ENCODE data around the gene SLX4. TPM values are rescaled to one million over a fixed set of nuclear protein-coding genes. Genes with fewer than 3 reads are reported as not detected.

SLX4 gene
- polyA plus RNA-seq, 1 of the 3 experiments (the other 2 are of a cell fraction): 2.1 TPM

DNA sequence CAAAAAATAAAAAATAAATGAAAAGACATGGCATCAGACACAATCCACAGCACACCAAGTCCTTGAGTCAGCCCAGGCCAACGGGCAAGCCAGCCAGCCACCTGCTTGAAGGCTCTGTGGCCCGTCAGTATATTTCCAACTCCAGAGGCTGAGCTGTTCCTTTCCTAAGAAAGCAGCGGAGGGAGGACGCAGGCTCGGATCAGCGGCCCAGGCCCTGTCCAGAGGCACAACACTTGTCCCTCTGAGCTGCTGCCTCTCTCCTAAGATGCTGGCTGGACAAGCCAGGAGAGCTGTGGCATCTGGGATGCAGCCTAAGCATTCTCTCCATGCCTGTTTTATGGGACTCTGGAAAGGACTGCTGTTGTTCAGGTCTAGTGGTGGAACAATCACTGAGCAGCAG, 19.4 kb downstream of the SLX4 start:
- Histone ChIP-seq H3K4me3 (ENCODE audit: low read depth in 2 of 2, low read length in 1 of 2) (no peak overlapping the region), H3K27me3 (ENCODE audit: insufficient read depth) (no peaks in the 10 kb centered on the region), H3K4me2 (no peak overlapping the region), H3K4me1 (ENCODE audit: control insufficient read depth in 1 of 2, insufficient read depth in 2 of 2, low read depth in 1 of 2, low read length in 1 of 2) (no peaks in the 10 kb centered on the region), H3K9ac (no peak overlapping the region), H3F3A (replicated peaks; ENCODE audit: insufficient read depth) (no peaks in the 10 kb centered on the region), H3K9me2 (no peaks in the 10 kb centered on the region), H3K36me3 (replicated peaks in 1 of 2; ENCODE audit: control insufficient read depth in 1 of 2, insufficient read depth in 2 of 2, low read length in 1 of 2) (peaks cover 0 to 2% of the 10 kb centered on the region in 2 experiments), H3K79me2 (ENCODE audit: insufficient read depth) (no peaks in the 10 kb centered on the region), H3K27ac (ENCODE audit: low read depth in 2 of 2, low read length in 1 of 2) (no peak overlapping the region), H3K9me3 (no peaks in the 10 kb centered on the region), H4K20me1 (ENCODE audit: insufficient read depth) (no peaks in the 10 kb centered on the region), H2AFZ (ENCODE audit: low read depth) (no peak overlapping the region)
- ChIA-PET POLR2A (no interaction called here), CTCF (no interaction called here)
- no peak for DNase-seq
- WGBS (ENCODE audit: low lambda C conversion rate): 87% methylated on average over 5 of the region's 6 CpGs
- TF ChIP-seq GABPA (IDR thresholded peaks at IDR 0.05; ENCODE audit: low read depth): no peak

DNA sequence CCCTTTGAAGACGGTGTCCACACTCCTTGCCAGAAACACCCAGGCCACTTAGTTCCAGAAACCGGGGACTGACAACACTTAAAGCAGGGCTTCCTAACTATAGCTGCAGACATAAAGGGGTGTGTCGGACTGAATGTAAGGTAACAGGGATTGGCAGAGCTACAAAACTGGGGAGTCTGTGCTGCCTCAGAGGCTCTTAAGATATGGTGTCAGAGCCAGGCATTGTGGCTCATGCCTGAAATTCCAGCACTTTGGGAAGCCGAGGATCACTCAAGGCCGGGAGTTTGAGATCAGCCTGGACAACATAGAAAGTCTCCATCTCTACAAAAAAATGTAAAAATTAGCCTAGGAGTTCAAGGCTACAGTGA, 20.0 kb downstream of the SLX4 start:
- Histone ChIP-seq H3K9ac (no peak overlapping the region), H2AFZ (ENCODE audit: low read depth) (no peak overlapping the region), H3K9me2 (no peaks in the 10 kb centered on the region), H4K20me1 (ENCODE audit: insufficient read depth) (no peaks in the 10 kb centered on the region), H3K4me3 (ENCODE audit: low read depth in 2 of 2, low read length in 1 of 2) (no peak overlapping the region), H3K4me2 (no peak overlapping the region), H3K27ac (ENCODE audit: low read depth in 2 of 2, low read length in 1 of 2) (no peak overlapping the region), H3F3A (replicated peaks; ENCODE audit: insufficient read depth) (no peaks in the 10 kb centered on the region), H3K79me2 (ENCODE audit: insufficient read depth) (no peaks in the 10 kb centered on the region), H3K27me3 (ENCODE audit: insufficient read depth) (no peaks in the 10 kb centered on the region), H3K9me3 (no peaks in the 10 kb centered on the region), H3K4me1 (ENCODE audit: control insufficient read depth in 1 of 2, insufficient read depth in 2 of 2, low read depth in 1 of 2, low read length in 1 of 2) (no peaks in the 10 kb centered on the region), H3K36me3 (replicated peaks in 1 of 2; ENCODE audit: control insufficient read depth in 1 of 2, insufficient read depth in 2 of 2, low read length in 1 of 2) (peaks cover 0 to 2% of the 10 kb centered on the region in 2 experiments)
- ChIA-PET POLR2A (no interaction called here), CTCF (interaction anchor here (1.1 kb wide), 1 partner anchor 21 kb away, joined by 3 read pairs; no protein-coding TSS in a partner anchor)
- 95% methylated on average over 5 of the region's 5 CpGs for WGBS (ENCODE audit: low lambda C conversion rate)
- TF ChIP-seq, protein P1, sequence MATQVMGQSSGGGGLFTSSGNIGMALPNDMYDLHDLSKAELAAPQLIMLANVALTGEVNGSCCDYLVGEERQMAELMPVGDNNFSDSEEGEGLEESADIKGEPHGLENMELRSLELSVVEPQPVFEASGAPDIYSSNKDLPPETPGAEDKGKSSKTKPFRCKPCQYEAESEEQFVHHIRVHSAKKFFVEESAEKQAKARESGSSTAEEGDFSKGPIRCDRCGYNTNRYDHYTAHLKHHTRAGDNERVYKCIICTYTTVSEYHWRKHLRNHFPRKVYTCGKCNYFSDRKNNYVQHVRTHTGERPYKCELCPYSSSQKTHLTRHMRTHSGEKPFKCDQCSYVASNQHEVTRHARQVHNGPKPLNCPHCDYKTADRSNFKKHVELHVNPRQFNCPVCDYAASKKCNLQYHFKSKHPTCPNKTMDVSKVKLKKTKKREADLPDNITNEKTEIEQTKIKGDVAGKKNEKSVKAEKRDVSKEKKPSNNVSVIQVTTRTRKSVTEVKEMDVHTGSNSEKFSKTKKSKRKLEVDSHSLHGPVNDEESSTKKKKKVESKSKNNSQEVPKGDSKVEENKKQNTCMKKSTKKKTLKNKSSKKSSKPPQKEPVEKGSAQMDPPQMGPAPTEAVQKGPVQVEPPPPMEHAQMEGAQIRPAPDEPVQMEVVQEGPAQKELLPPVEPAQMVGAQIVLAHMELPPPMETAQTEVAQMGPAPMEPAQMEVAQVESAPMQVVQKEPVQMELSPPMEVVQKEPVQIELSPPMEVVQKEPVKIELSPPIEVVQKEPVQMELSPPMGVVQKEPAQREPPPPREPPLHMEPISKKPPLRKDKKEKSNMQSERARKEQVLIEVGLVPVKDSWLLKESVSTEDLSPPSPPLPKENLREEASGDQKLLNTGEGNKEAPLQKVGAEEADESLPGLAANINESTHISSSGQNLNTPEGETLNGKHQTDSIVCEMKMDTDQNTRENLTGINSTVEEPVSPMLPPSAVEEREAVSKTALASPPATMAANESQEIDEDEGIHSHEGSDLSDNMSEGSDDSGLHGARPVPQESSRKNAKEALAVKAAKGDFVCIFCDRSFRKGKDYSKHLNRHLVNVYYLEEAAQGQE (IDR thresholded peaks at IDR 0.05; ENCODE audit: low read depth, low read length): no peak
- TF ChIP-seq NRF1 (IDR thresholded peaks at IDR 0.05; ENCODE audit: low read depth, low read length) (no peak), SIN3A (IDR thresholded peaks at IDR 0.05; ENCODE audit: borderline replicate concordance, low read depth, low read length) (no peak), TEAD4 (IDR thresholded peaks at IDR 0.05; ENCODE audit: borderline replicate concordance, insufficient read depth) (no peak), FOSL2 (IDR thresholded peaks at IDR 0.05; ENCODE audit: borderline replicate concordance, low read depth) (no peak), EP300 (IDR thresholded peaks at IDR 0.05; ENCODE audit: borderline replicate concordance in 1 of 2, low read depth in 1 of 2, low read length in 1 of 2) (no peak), CHD2 (IDR thresholded peaks at IDR 0.05; ENCODE audit: low read length, partially characterized antibody) (no peak), MXI1 (IDR thresholded peaks at IDR 0.05; ENCODE audit: low read depth, low read length) (no peak), RAD21 (IDR thresholded peaks at IDR 0.05; ENCODE audit: low read length) (no peak)
- TF ChIP-seq, protein P2, sequence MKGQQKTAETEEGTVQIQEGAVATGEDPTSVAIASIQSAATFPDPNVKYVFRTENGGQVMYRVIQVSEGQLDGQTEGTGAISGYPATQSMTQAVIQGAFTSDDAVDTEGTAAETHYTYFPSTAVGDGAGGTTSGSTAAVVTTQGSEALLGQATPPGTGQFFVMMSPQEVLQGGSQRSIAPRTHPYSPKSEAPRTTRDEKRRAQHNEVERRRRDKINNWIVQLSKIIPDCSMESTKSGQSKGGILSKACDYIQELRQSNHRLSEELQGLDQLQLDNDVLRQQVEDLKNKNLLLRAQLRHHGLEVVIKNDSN (IDR thresholded peaks at IDR 0.05; ENCODE audit: borderline replicate concordance, low read depth): no peak
- TF ChIP-seq, protein P3, sequence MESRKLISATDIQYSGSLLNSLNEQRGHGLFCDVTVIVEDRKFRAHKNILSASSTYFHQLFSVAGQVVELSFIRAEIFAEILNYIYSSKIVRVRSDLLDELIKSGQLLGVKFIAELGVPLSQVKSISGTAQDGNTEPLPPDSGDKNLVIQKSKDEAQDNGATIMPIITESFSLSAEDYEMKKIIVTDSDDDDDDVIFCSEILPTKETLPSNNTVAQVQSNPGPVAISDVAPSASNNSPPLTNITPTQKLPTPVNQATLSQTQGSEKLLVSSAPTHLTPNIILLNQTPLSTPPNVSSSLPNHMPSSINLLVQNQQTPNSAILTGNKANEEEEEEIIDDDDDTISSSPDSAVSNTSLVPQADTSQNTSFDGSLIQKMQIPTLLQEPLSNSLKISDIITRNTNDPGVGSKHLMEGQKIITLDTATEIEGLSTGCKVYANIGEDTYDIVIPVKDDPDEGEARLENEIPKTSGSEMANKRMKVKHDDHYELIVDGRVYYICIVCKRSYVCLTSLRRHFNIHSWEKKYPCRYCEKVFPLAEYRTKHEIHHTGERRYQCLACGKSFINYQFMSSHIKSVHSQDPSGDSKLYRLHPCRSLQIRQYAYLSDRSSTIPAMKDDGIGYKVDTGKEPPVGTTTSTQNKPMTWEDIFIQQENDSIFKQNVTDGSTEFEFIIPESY (IDR thresholded peaks at IDR 0.05; ENCODE audit: borderline replicate concordance, low read depth): no peak
- DNase-seq: no peak

Data from SK-N-SH (cell line).